Ishikawa (cell line): Measurements from ENCODE around the gene C22orf42.

Experiments
- CEBPB ChIP-seq: IDR thresholded peaks from 2 replicates; pipeline ENCODE4 v1.6.1; 2012
- CREB1 ChIP-seq: IDR thresholded peaks from 2 replicates; pipeline ENCODE4 v1.6.1; 2012; ENCODE audit warnings: low read depth
- EGR1 ChIP-seq: IDR thresholded peaks from 2 replicates; pipeline ENCODE4 v1.6.1; 2012
- EP300 ChIP-seq: IDR thresholded peaks from 2 replicates; pipeline ENCODE4 v1.6.1; 2012; ENCODE audit warnings: borderline replicate concordance
- FOXM1 ChIP-seq: IDR thresholded peaks from 2 replicates; pipeline ENCODE4 v1.6.1; 2012; ENCODE audit warnings: low read depth, borderline replicate concordance
- MAX ChIP-seq: IDR thresholded peaks from 2 replicates; pipeline ENCODE4 v1.6.1; 2012
- NFIC ChIP-seq: IDR thresholded peaks from 2 replicates; pipeline ENCODE4 v1.6.1; 2012
- RAD21 ChIP-seq: IDR thresholded peaks from 2 replicates; pipeline ENCODE4 v1.6.1; 2012; ENCODE audit warnings: low read depth
- REST ChIP-seq: IDR thresholded peaks from 2 replicates; pipeline ENCODE4 v1.6.1; 2012; ENCODE audit warnings: low read depth, mild to moderate bottlenecking
- TAF1 ChIP-seq: IDR thresholded peaks from 2 replicates; pipeline ENCODE4 v1.6.1; 2012; ENCODE audit warnings: low read depth, mild to moderate bottlenecking
- TCF12 ChIP-seq: IDR thresholded peaks from 2 replicates; pipeline ENCODE4 v1.6.1; 2012; ENCODE audit warnings: low read depth
- TEAD4 ChIP-seq: IDR thresholded peaks from 2 replicates; pipeline ENCODE4 v1.6.1; 2012
- USF1 ChIP-seq: IDR thresholded peaks from 2 replicates; pipeline ENCODE4 v1.6.1; 2012
- YY1 ChIP-seq: IDR thresholded peaks from 2 replicates; pipeline ENCODE4 v1.6.1; 2012; ENCODE audit warnings: low read depth
- ZBTB7A ChIP-seq: IDR thresholded peaks from 2 replicates; pipeline ENCODE4 v1.6.1; 2012; ENCODE audit warnings: low read depth

C22orf42 gene

GRCh38 chr22:32199961-32200360, 40.9 kb upstream of the C22orf42 start:
- no peak for TF ChIP-seq NFIC
- TF ChIP-seq FOXM1 = no peak
- TF ChIP-seq CEBPB = no peak
- no peak for TF ChIP-seq RAD21
- no peak for TF ChIP-seq EP300
- no peak for TF ChIP-seq EGR1

GRCh38 chr22:32199341-32199740, 40.2 kb upstream of the C22orf42 start:
- TF ChIP-seq RAD21 (no peak), CREB1 (no peak), EGR1 (no peak), NFIC (no peak), FOXM1 (no peak), TEAD4 (no peak), EP300 (no peak), TAF1 (no peak), REST (no peak), CEBPB (no peak), TCF12 (no peak), MAX (no peak), YY1 (no peak), ZBTB7A (no peak), USF1 (no peak)

- no peak for TF ChIP-seq EGR1
- TF ChIP-seq NFIC = no peak
- no peak for TF ChIP-seq TEAD4
- no peak for TF ChIP-seq REST
- no peak for TF ChIP-seq TAF1
- TF ChIP-seq EP300 = no peak
- TF ChIP-seq ZBTB7A = no peak
- no peak for TF ChIP-seq CEBPB
- no peak for TF ChIP-seq RAD21
- TF ChIP-seq TCF12 = no peak
- no peak for TF ChIP-seq CREB1
- no peak for TF ChIP-seq MAX
- TF ChIP-seq USF1 = no peak
- TF ChIP-seq FOXM1 = no peak
- TF ChIP-seq YY1 = no peak
Measured at GRCh38 chr22:32185821-32186220, 26.7 kb upstream of the C22orf42 start.

GRCh38 chr22:32183625-32184024, 24.5 kb upstream of the C22orf42 start:
- TF ChIP-seq USF1 = no peak
- TF ChIP-seq TCF12 = no peak
- TF ChIP-seq CEBPB = no peak
- no peak for TF ChIP-seq EP300
- TF ChIP-seq RAD21 = no peak
- no peak for TF ChIP-seq FOXM1
- no peak for TF ChIP-seq MAX
- no peak for TF ChIP-seq TAF1
- TF ChIP-seq CREB1 = no peak
- TF ChIP-seq EGR1 = no peak
- TF ChIP-seq REST = no peak
- no peak for TF ChIP-seq TEAD4
- TF ChIP-seq YY1 = no peak
- TF ChIP-seq ZBTB7A = no peak
